GM23338 (cell line): ENCODE data around the gene PLS3. TPM values are rescaled to one million over a fixed set of nuclear protein-coding genes. Genes with fewer than 3 reads are reported as not detected.

Experiments
- ATAC-seq: fragments of 200-7000 bp; cut with Tn5 transposase; 3 replicates; pipeline ENCODE4 v1.9.1; 2020
- DNase-seq: peaks from one replicate; pipeline ENCODE4 v3.0.0-alpha.2; 2015; ENCODE audit warnings: low spot score
- H2AFZ ChIP-seq: fragments of 200-600 bp; sonication (generic); 2 replicates; pipeline ENCODE4 v1.8.0; 2016; ENCODE audit warnings: antibody characterized with exemption, mild to moderate bottlenecking, moderate library complexity
- H3F3A ChIP-seq: fragments of 200-600 bp; sonication (generic); replicated peaks from 2 replicates; pipeline ENCODE4 v1.8.0; 2017; ENCODE audit warnings: antibody characterized with exemption, mixed run types, low read depth
- H3K27ac ChIP-seq: fragments of 200-600 bp; sonication (generic); 2 replicates; pipeline ENCODE4 v1.6.1; 2016; ENCODE audit warnings: low read depth
- H3K27me3 ChIP-seq: fragments of 200-600 bp; sonication (generic); 2 replicates; pipeline ENCODE4 v1.8.0; 2016; ENCODE audit warnings: mild to moderate bottlenecking, mixed run types, moderate library complexity; ENCODE audit not compliant: insufficient read depth
- H3K36me3 ChIP-seq: fragments of 200-600 bp; sonication (generic); 2 replicates; pipeline ENCODE4 v1.8.0; 2016; ENCODE audit warnings: mild to moderate bottlenecking; ENCODE audit not compliant: insufficient read depth
- H3K4me1 ChIP-seq: fragments of 200-600 bp; sonication (generic); 2 replicates; pipeline ENCODE4 v1.8.0; 2016; ENCODE audit warnings: mild to moderate bottlenecking, moderate library complexity; ENCODE audit not compliant: insufficient read depth
- H3K4me2 ChIP-seq: fragments of 200-600 bp; sonication (generic); 2 replicates; pipeline ENCODE4 v1.7.1; 2017; ENCODE audit warnings: mixed run types
- H3K4me3 ChIP-seq: fragments of 200-600 bp; sonication (generic); 2 replicates; pipeline ENCODE4 v1.6.1; 2016; ENCODE audit warnings: mixed run types
- H3K79me2 ChIP-seq: fragments of 200-600 bp; sonication (generic); replicated peaks from 2 replicates; pipeline ENCODE4 v1.8.0; 2017; ENCODE audit warnings: mild to moderate bottlenecking; ENCODE audit not compliant: insufficient read depth
- H3K9me2 ChIP-seq: fragments of 200-600 bp; sonication (generic); 2 replicates; pipeline ENCODE4 v1.8.0; 2017; ENCODE audit not compliant: insufficient read depth
- H4K20me1 ChIP-seq: fragments of 200-600 bp; sonication (generic); replicated peaks from 2 replicates; pipeline ENCODE4 v1.8.0; 2017; ENCODE audit warnings: mild to moderate bottlenecking; ENCODE audit not compliant: insufficient read depth
- H3K27ac Mint-ChIP-seq: 2 replicates; pipeline ENCODE4 v1.8.0; 2020; ENCODE audit warnings: inconsistent platforms, mild to moderate bottlenecking, moderate library complexity, mixed read lengths
- H3K27me3 Mint-ChIP-seq: 3 replicates; pipeline ENCODE4 v1.8.0; 2022; ENCODE audit warnings: low read depth, mild to moderate bottlenecking, moderate library complexity, mixed read lengths, inconsistent platforms; ENCODE audit not compliant: insufficient read depth, poor library complexity
- H3K36me3 Mint-ChIP-seq: 3 replicates; pipeline ENCODE4 v1.8.0; 2021; ENCODE audit warnings: low read depth, mild to moderate bottlenecking, inconsistent platforms, moderate library complexity, mixed read lengths
- H3K4me1 Mint-ChIP-seq: 3 replicates; pipeline ENCODE4 v1.8.0; 2020; ENCODE audit warnings: mild to moderate bottlenecking, inconsistent platforms, mixed read lengths
- H3K4me3 Mint-ChIP-seq: 3 replicates; pipeline ENCODE4 v1.8.0; 2021; ENCODE audit warnings: moderate library complexity, mild to moderate bottlenecking, inconsistent platforms, mixed read lengths
- H3K9me3 Mint-ChIP-seq: 3 replicates; pipeline ENCODE4 v1.8.0; 2020; ENCODE audit warnings: moderate library complexity, mild to moderate bottlenecking, inconsistent platforms, mixed read lengths
- EZH2 ChIP-seq: fragments of 200-600 bp; sonication (generic); IDR thresholded peaks from one replicate; pipeline ENCODE4 v1.8.0; 2017; ENCODE audit warnings: antibody characterized with exemption, mild to moderate bottlenecking, low read depth; ENCODE audit not compliant: unreplicated experiment
- EZH2phosphoT487 ChIP-seq: fragments of 200-600 bp; sonication (generic); IDR thresholded peaks from one replicate; pipeline ENCODE4 v1.8.1; 2018; ENCODE audit warnings: antibody characterized with exemption; ENCODE audit not compliant: unreplicated experiment
- NANOG ChIP-seq: IDR thresholded peaks from 2 replicates; pipeline ENCODE4 v1.6.1; 2016; ENCODE audit warnings: antibody characterized with exemption, borderline replicate concordance
- POLR2AphosphoS5 ChIP-seq: IDR thresholded peaks from 2 replicates; pipeline ENCODE4 v1.6.1; 2016; ENCODE audit warnings: antibody characterized with exemption, low read depth
- STAT1 ChIP-seq: IDR thresholded peaks from one replicate; pipeline ENCODE4 v1.6.1; 2016; ENCODE audit warnings: antibody characterized with exemption; ENCODE audit not compliant: unreplicated experiment
- ZNF114 ChIP-seq: fragments of 250-450 bp; sonication (Bioruptor Pico); IDR thresholded peaks from 2 replicates; pipeline ENCODE4 v1.5.0; 2020; ENCODE audit warnings: mild to moderate bottlenecking, moderate library complexity
- ZNF331 ChIP-seq: fragments of 250-450 bp; sonication (Bioruptor Pico); IDR thresholded peaks from 2 replicates; pipeline ENCODE4 v1.5.0; 2020; ENCODE audit warnings: low read depth, mild to moderate bottlenecking, moderate library complexity
- polyA plus RNA-seq: library from polyadenylated mRNA; unstranded; fragments of >200 nt; fragmentation: Nextera tagmentation; extraction: Ambion mirVana; gene quantifications from 2 replicates; pipeline ENCODE4 v1.2.1, GENCODE V29; 2016
- total RNA-seq: library from RNA; depleted of rRNA; stranded (reverse); fragments of >200 nt; shearing (Covaris generic); gene quantifications from 2 replicates; pipeline ENCODE4 v1.2.3, GENCODE V29; 2014
- TF ChIP-seq, protein P1 (sequence below): IDR thresholded peaks from one replicate; pipeline ENCODE4 v1.6.1; 2018; ENCODE audit warnings: antibody characterized with exemption; ENCODE audit not compliant: unreplicated experiment
- TF ChIP-seq, protein P2 (sequence below), 2 experiments: fragments of 200-600 bp in 1 of 2; sonication (generic) in 1 of 2; conservative IDR thresholded peaks; 2 replicates each; pipeline versions ENCODE4 v1.5.1 to v1.6.1; 2016 to 2017; ENCODE audit warnings: antibody characterized with exemption in 2 of 2, low read depth in 2 of 2, mild to moderate bottlenecking in 2 of 2, moderate library complexity in 1 of 2

PLS3 gene
- total and polyA plus RNA-seq, 2 experiments from 2014 or later: 81.6 to 128 TPM

DNA sequence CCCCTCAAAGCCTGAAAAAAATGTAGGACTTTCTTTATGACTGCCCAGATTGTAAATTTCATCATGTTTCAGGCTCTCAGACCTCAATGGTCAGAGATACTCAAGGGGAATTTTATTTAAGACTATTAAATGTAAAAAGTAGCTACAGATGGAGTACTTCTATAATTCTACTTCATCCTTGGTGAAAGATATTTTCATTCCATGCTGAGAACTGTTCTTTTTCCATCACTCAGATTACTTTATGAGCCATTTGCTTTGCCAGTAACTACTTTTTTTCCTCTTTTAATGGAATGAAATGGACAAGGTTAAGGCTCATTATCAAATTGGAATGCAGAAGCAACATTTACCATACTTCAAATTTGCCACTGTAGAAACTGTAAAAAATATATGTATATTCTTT is 38.0 kb upstream of the PLS3 start (continued):
- TF ChIP-seq, protein P1, sequence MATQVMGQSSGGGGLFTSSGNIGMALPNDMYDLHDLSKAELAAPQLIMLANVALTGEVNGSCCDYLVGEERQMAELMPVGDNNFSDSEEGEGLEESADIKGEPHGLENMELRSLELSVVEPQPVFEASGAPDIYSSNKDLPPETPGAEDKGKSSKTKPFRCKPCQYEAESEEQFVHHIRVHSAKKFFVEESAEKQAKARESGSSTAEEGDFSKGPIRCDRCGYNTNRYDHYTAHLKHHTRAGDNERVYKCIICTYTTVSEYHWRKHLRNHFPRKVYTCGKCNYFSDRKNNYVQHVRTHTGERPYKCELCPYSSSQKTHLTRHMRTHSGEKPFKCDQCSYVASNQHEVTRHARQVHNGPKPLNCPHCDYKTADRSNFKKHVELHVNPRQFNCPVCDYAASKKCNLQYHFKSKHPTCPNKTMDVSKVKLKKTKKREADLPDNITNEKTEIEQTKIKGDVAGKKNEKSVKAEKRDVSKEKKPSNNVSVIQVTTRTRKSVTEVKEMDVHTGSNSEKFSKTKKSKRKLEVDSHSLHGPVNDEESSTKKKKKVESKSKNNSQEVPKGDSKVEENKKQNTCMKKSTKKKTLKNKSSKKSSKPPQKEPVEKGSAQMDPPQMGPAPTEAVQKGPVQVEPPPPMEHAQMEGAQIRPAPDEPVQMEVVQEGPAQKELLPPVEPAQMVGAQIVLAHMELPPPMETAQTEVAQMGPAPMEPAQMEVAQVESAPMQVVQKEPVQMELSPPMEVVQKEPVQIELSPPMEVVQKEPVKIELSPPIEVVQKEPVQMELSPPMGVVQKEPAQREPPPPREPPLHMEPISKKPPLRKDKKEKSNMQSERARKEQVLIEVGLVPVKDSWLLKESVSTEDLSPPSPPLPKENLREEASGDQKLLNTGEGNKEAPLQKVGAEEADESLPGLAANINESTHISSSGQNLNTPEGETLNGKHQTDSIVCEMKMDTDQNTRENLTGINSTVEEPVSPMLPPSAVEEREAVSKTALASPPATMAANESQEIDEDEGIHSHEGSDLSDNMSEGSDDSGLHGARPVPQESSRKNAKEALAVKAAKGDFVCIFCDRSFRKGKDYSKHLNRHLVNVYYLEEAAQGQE: no peak
- no peak for TF ChIP-seq ZNF331 (CRISPR knock-in tag)
- no peak for TF ChIP-seq POLR2AphosphoS5
- no peak for TF ChIP-seq NANOG
- TF ChIP-seq, protein P2, sequence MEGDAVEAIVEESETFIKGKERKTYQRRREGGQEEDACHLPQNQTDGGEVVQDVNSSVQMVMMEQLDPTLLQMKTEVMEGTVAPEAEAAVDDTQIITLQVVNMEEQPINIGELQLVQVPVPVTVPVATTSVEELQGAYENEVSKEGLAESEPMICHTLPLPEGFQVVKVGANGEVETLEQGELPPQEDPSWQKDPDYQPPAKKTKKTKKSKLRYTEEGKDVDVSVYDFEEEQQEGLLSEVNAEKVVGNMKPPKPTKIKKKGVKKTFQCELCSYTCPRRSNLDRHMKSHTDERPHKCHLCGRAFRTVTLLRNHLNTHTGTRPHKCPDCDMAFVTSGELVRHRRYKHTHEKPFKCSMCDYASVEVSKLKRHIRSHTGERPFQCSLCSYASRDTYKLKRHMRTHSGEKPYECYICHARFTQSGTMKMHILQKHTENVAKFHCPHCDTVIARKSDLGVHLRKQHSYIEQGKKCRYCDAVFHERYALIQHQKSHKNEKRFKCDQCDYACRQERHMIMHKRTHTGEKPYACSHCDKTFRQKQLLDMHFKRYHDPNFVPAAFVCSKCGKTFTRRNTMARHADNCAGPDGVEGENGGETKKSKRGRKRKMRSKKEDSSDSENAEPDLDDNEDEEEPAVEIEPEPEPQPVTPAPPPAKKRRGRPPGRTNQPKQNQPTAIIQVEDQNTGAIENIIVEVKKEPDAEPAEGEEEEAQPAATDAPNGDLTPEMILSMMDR (conservative IDR thresholded peaks at IDR 0.05; ENCODE audit: low read depth in 2 of 2): no peak
- no peak for TF ChIP-seq STAT1
- TF ChIP-seq ZNF114 (CRISPR knock-in tag): no peak

DNA sequence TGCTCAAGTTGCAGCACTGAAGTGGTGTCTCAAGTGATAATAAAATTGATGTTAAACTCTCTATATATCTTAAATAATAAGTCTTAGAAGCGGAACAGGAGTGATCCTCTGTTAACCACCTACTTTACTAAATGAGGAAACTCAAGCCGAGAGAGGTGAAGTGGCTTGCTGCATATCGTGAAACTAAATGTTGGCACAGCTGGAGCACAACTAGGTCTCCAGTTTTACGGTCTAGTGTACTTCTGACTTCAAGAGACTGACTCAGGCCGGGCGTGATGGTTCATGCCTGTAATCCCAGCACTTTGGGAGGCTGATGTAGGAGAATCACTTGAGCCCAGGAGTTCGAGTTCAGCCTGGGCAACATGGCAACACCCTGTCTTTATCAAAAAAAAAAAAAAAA is 35.5 kb upstream of the PLS3 start:
- ATAC-seq (no peak), DNase-seq (no peak)
- Histone ChIP-seq H3K27me3 (no peaks in the 10 kb centered on the region), H3K9me2 (no peaks in the 10 kb centered on the region), H3K36me3 (no peaks in the 10 kb centered on the region), H3K4me2 (no peak overlapping the region), H3K4me1 (no peaks in the 10 kb centered on the region), H4K20me1 (no peaks in the 10 kb centered on the region), H3K27ac (no peak overlapping the region), H3F3A (no peaks in the 10 kb centered on the region), H3K4me3 (no peak overlapping the region), H2AFZ (no peak overlapping the region), H3K79me2 (no peaks in the 10 kb centered on the region)
- Mint-ChIP-seq H3K9me3 (no peaks in the 10 kb centered on the region), H3K27me3 (no peaks in the 10 kb centered on the region), H3K4me1 (peaks cover 13% of the 10 kb centered on the region; the same call in 2 of the 3 replicates), H3K36me3 (no peaks in the 10 kb centered on the region), H3K4me3 (no peak overlapping the region), H3K27ac (no peak overlapping the region)
- TF ChIP-seq NANOG (no peak), EZH2 (no peak), EZH2phosphoT487 (no peak), ZNF114 (CRISPR knock-in tag) (no peak), ZNF331 (CRISPR knock-in tag) (no peak)
- TF ChIP-seq, protein P2 (conservative IDR thresholded peaks at IDR 0.05; ENCODE audit: low read depth in 2 of 2): no peak
- TF ChIP-seq, protein P1: no peak
